ENCODE results near the gene SYCN. TPM values are rescaled to one million over a fixed set of nuclear protein-coding genes. Genes with fewer than 3 reads are reported as not detected.

SYCN gene
- total and polyA plus RNA-seq, 2 donors (not counting 3 experiments of a cell fraction or from before 2014, with no cell fraction given) = not detected

DNA sequence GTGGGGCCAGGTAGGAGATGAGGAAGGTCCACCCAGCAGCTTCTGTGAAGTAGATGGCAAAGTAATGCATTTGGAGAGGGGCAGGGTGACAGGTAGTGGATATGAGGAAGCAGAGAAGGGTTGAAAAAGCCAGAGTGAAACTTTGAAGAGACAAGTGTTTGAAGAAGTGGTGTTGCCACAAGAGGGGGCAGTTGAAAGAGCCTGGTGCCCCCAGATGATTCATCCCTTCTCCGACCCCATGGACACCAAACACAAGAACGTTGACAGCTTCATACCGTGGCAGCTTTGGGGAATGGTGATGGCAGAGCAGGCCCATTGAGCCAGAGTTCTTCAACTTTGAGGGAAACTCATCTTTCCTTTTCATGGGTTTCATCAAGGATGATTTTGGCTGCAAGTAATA, 20.8 kb upstream of the SYCN start:
- Histone ChIP-seq H3K9me3 (replicated peaks; ENCODE audit: control insufficient read depth, insufficient read depth, low read length) (no peaks in the 10 kb centered on the region), H3K4me3 (replicated peaks in 1 of 3; ENCODE audit: insufficient read depth in 1 of 3, low read depth in 1 of 3, low read length in 3 of 3) (no peak overlapping the region), H3K36me3 (ENCODE audit: control insufficient read depth in 2 of 2, extremely low read depth in 1 of 2, insufficient read depth in 2 of 2, low read length in 2 of 2) (no peaks in the 10 kb centered on the region), H4K20me1 (replicated peaks; ENCODE audit: control insufficient read depth, extremely low read depth, insufficient read depth, low read length) (no peaks in the 10 kb centered on the region), H3K9ac (replicated peaks; ENCODE audit: extremely low read depth, insufficient read depth, low read length) (no peak overlapping the region), H3K27me3 (ENCODE audit: control insufficient read depth in 2 of 2, insufficient read depth in 2 of 2, low read length in 2 of 2) (no peaks in the 10 kb centered on the region), H3K27ac (ENCODE audit: insufficient read depth, low read depth, low read length) (no peak overlapping the region), H3K4me1 (ENCODE audit: control insufficient read depth, extremely low read depth, insufficient read depth, low read length) (no peaks in the 10 kb centered on the region), H2AFZ (ENCODE audit: low read depth, low read length) (no peak overlapping the region), H3K9me1 (replicated peaks; ENCODE audit: control insufficient read depth, extremely low read depth, insufficient read depth, low read length) (no peaks in the 10 kb centered on the region), H3K4me2 (ENCODE audit: insufficient read depth, low read length) (no peak overlapping the region), H3K79me2 (ENCODE audit: control insufficient read depth, insufficient read depth, low read length) (no peaks in the 10 kb centered on the region)
- intact Hi-C loops (cut with micrococcal nuclease) (no loop called here), dilution Hi-C loops (cut with MboI; ENCODE audit: extremely low pct_ligation_motif_present, low sequenced_read_pairs) (no loop called here)
- DNase-seq (ENCODE audit: low read depth, low spot score) (no peak), FAIRE-seq (no peak)
- POLR2A ChIA-PET = no interaction called here
- TF ChIP-seq FOS (IDR thresholded peaks at IDR 0.05; ENCODE audit: borderline replicate concordance, insufficient read depth, low read length) = no peak
- TF ChIP-seq, protein P1, sequence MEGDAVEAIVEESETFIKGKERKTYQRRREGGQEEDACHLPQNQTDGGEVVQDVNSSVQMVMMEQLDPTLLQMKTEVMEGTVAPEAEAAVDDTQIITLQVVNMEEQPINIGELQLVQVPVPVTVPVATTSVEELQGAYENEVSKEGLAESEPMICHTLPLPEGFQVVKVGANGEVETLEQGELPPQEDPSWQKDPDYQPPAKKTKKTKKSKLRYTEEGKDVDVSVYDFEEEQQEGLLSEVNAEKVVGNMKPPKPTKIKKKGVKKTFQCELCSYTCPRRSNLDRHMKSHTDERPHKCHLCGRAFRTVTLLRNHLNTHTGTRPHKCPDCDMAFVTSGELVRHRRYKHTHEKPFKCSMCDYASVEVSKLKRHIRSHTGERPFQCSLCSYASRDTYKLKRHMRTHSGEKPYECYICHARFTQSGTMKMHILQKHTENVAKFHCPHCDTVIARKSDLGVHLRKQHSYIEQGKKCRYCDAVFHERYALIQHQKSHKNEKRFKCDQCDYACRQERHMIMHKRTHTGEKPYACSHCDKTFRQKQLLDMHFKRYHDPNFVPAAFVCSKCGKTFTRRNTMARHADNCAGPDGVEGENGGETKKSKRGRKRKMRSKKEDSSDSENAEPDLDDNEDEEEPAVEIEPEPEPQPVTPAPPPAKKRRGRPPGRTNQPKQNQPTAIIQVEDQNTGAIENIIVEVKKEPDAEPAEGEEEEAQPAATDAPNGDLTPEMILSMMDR (IDR thresholded peaks at IDR 0.05; ENCODE audit: extremely low read depth in 1 of 2, insufficient read depth in 1 of 2, low read depth in 1 of 2, low read length in 2 of 2) = peak in 1 of 2 donors; percentile 1
- TF ChIP-seq POLR2AphosphoS5 (IDR thresholded peaks at IDR 0.05; ENCODE audit: insufficient read depth, low read depth, low read length) = no peak
- BruUV-seq (replicated peaks) = no TSS peak
- CTCF ChIA-PET = no interaction called here

DNA sequence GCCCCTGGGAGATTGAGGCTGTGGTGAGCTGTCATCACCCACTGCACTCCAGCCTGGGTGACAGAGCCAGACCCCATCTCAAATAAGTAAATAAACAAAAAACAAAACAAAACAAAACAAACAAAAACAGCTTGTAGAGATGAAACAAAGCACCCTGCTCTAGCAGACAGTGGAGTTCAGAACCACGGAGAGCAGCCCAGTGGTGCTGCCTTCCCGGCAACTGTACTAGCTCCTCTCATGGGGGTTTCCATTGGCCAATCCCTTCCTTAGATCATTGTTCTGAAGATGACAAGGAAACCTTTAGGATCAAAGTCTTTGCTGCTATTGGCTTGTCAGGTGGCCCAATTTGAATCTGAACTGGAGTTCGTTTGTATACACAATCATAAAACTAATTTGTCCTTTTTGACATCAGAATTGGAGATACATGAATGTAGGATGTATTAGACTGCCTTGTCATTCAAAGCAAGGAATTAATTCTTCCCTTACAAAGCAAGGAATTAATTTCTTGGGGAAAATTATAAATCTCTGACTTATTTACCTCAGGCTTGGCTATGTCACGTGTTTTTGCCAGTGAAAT, 19.7 kb upstream of the SYCN start:
- TF ChIP-seq MYC (IDR thresholded peaks at IDR 0.05; ENCODE audit: low read depth, low read length) (no peak), GATA2 (IDR thresholded peaks at IDR 0.05; ENCODE audit: insufficient read depth, insufficient read length, low read depth, low read length) (no peak), POLR2A (IDR thresholded peaks at IDR 0.05; ENCODE audit: low read depth, low read length) (no peak), FOS (IDR thresholded peaks at IDR 0.05; ENCODE audit: borderline replicate concordance, insufficient read depth, low read length) (no peak), EZH2 (IDR thresholded peaks at IDR 0.05; ENCODE audit: borderline replicate concordance, low read depth, low read length, severe bottlenecking) (no peak), POLR2AphosphoS5 (IDR thresholded peaks at IDR 0.05; ENCODE audit: insufficient read depth, low read depth, low read length) (no peak), JUN (IDR thresholded peaks at IDR 0.05; ENCODE audit: borderline replicate concordance, insufficient read depth, insufficient read length, low read depth) (no peak)
- TF ChIP-seq, protein P1 (IDR thresholded peaks at IDR 0.05; ENCODE audit: extremely low read depth in 1 of 2, insufficient read depth in 1 of 2, low read depth in 1 of 2, low read length in 2 of 2) = no peak
- TF ChIP-seq, protein P2, sequence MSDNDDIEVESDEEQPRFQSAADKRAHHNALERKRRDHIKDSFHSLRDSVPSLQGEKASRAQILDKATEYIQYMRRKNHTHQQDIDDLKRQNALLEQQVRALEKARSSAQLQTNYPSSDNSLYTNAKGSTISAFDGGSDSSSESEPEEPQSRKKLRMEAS (IDR thresholded peaks at IDR 0.05; ENCODE audit: insufficient read depth, insufficient read length) = no peak
- H3K9me3 ChIP-seq (replicated peaks; ENCODE audit: control insufficient read depth, insufficient read depth, low read length) = no peaks in the 10 kb centered on the region
- H3K36me3 ChIP-seq (ENCODE audit: control insufficient read depth in 2 of 2, extremely low read depth in 1 of 2, insufficient read depth in 2 of 2, low read length in 2 of 2) = no peaks in the 10 kb centered on the region
- no peaks in the 10 kb centered on the region for H4K20me1 ChIP-seq (replicated peaks; ENCODE audit: control insufficient read depth, extremely low read depth, insufficient read depth, low read length)
- FAIRE-seq = peak; percentile 61
- dilution Hi-C loops (cut with MboI; ENCODE audit: extremely low pct_ligation_motif_present, low sequenced_read_pairs) = no loop called here
- intact Hi-C loops (cut with micrococcal nuclease) = no loop called here
- no TSS peak for BruUV-seq (replicated peaks)
- H3K4me1 ChIP-seq (ENCODE audit: control insufficient read depth, extremely low read depth, insufficient read depth, low read length) = no peaks in the 10 kb centered on the region
- H3K79me2 ChIP-seq (ENCODE audit: control insufficient read depth, insufficient read depth, low read length) = no peaks in the 10 kb centered on the region
- no peaks in the 10 kb centered on the region for H3K27me3 ChIP-seq (ENCODE audit: control insufficient read depth in 2 of 2, insufficient read depth in 2 of 2, low read length in 2 of 2)
- no peak overlapping the region for H3K4me3 ChIP-seq (replicated peaks in 1 of 3; ENCODE audit: insufficient read depth in 1 of 3, low read depth in 1 of 3, low read length in 3 of 3)
- ChIA-PET CTCF (no interaction called here), POLR2A (no interaction called here)
- H3K9ac ChIP-seq (replicated peaks; ENCODE audit: extremely low read depth, insufficient read depth, low read length) = no peak overlapping the region
- no peak overlapping the region for H2AFZ ChIP-seq (ENCODE audit: low read depth, low read length)
- peak; percentile 22 for DNase-seq (ENCODE audit: low read depth, low spot score)
- H3K27ac ChIP-seq (ENCODE audit: insufficient read depth, low read depth, low read length) = no peak overlapping the region
- H3K4me2 ChIP-seq (ENCODE audit: insufficient read depth, low read length) = no peak overlapping the region
- no peaks in the 10 kb centered on the region for H3K9me1 ChIP-seq (replicated peaks; ENCODE audit: control insufficient read depth, extremely low read depth, insufficient read depth, low read length)
